Tibial nerve (tissue), 4 donors: ENCODE results near the gene SLC9A3.

ENCODE experiments used
- CTCF ChIP-seq, 5 experiments: fragments of 200-600 bp in 3 of 5; fragments of 450-650 bp in 2 of 5; sonication (generic) in 3 of 5; IDR thresholded peaks; one replicate each; pipeline ENCODE4 v1.5.1; 2016 to 2019; ENCODE audit warnings: antibody characterized with exemption in 5 of 5, mild to moderate bottlenecking in 3 of 5, moderate library complexity in 2 of 5
- EP300 ChIP-seq, 2 donors: sonication (generic); formaldehyde crosslinking; IDR thresholded peaks; one replicate each; pipeline ENCODE4 v1.6.1; 2017; ENCODE audit warnings: antibody characterized with exemption in 2 of 2, mild to moderate bottlenecking in 1 of 2

DNA sequence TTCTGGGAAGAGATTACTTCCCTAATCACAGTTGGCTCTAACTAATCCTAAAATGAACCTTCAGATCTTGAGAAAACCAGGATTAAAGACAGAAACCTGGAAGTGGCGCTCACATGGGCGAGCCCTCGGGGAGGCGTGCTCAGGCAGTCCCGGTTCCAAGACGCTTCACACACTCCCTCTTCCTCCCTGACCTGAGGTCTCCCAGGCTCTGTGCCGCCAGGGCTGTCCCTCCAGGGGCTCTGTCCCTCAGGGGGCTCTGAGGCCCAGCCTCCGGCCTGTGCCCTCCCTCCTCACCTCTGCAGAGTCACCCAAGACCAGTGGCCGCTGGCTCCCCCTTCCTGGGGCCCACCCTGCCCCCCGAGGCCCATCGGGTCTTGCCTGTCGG lies 10.2 kb downstream of the SLC9A3 start:
- TF ChIP-seq EP300 (IDR thresholded peaks at IDR 0.05) (no peak), CTCF (IDR thresholded peaks at IDR 0.05) (no peak)
